HepG2 (cell line): Measurements from ENCODE around the gene CITED2. TPM values are rescaled to one million over a fixed set of nuclear protein-coding genes. Genes with fewer than 3 reads are reported as not detected.
A peak's percentile ranks its signal among the peaks of the same experiment; 100 is the strongest.

Experiments
- ATF1 ChIP-seq: IDR thresholded peaks from 2 replicates; pipeline ENCODE4 v1.6.1; 2016; ENCODE audit warnings: mild to moderate bottlenecking, control low read depth
- ETV6 ChIP-seq: sonication (generic); formaldehyde crosslinking; conservative IDR thresholded peaks from 2 replicates; pipeline ENCODE4 v1.4.0; 2020; ENCODE audit warnings: missing genetic modification reagents
- MEIS2 ChIP-seq: sonication (generic); formaldehyde crosslinking; IDR thresholded peaks from 2 replicates; pipeline ENCODE4 v1.9.0; 2021; ENCODE audit warnings: mild to moderate bottlenecking, missing genetic modification reagents
- MTF2 ChIP-seq: sonication (generic); formaldehyde crosslinking; IDR thresholded peaks from 2 replicates; pipeline ENCODE4 v1.5.0; 2020; ENCODE audit warnings: missing genetic modification reagents, borderline replicate concordance
- NCOA2 ChIP-seq: sonication (generic); formaldehyde crosslinking; IDR thresholded peaks from 2 replicates; pipeline ENCODE4 v1.8.0; 2022; ENCODE audit warnings: inconsistent platforms
- REPIN1 ChIP-seq: sonication (generic); formaldehyde crosslinking; IDR thresholded peaks from 2 replicates; pipeline ENCODE4 v1.8.0; 2022; ENCODE audit warnings: missing genetic modification reagents, low read depth, mild to moderate bottlenecking, borderline replicate concordance
- SCMH1 ChIP-seq: sonication (generic); formaldehyde crosslinking; IDR thresholded peaks from 2 replicates; pipeline ENCODE4 v1.9.0; 2021; ENCODE audit warnings: missing genetic modification reagents, mild to moderate bottlenecking, borderline replicate concordance
- SMAD1 ChIP-seq: sonication (generic); formaldehyde crosslinking; IDR thresholded peaks from 2 replicates; pipeline ENCODE4 v1.4.0; 2020; ENCODE audit warnings: missing genetic modification reagents, low read depth, mild to moderate bottlenecking, borderline replicate concordance
- TBP ChIP-seq: sonication (generic); formaldehyde crosslinking; IDR thresholded peaks from 2 replicates; pipeline ENCODE4 v1.5.0; 2020; ENCODE audit warnings: missing genetic modification reagents
- ZBTB38 ChIP-seq: sonication (generic); formaldehyde crosslinking; IDR thresholded peaks from 2 replicates; pipeline ENCODE4 v1.5.1; 2020; ENCODE audit warnings: mild to moderate bottlenecking, missing genetic modification reagents
- ZNF101 ChIP-seq: sonication (generic); formaldehyde crosslinking; IDR thresholded peaks from 2 replicates; pipeline ENCODE4 v1.4.0; 2020; ENCODE audit warnings: mild to moderate bottlenecking, low read depth, missing genetic modification reagents, borderline replicate concordance
- ZNF441 ChIP-seq: sonication (generic); formaldehyde crosslinking; IDR thresholded peaks from 2 replicates; pipeline ENCODE4 v1.7.0; 2021; ENCODE audit warnings: missing genetic modification reagents, borderline replicate concordance
- ZNF567 ChIP-seq: sonication (generic); formaldehyde crosslinking; IDR thresholded peaks from 2 replicates; pipeline ENCODE4 v1.8.1; 2023; ENCODE audit warnings: mild to moderate bottlenecking, missing genetic modification reagents, borderline replicate concordance
- ZNF652 ChIP-seq: IDR thresholded peaks from 2 replicates; pipeline ENCODE4 v1.6.1; 2016; ENCODE audit warnings: low read depth, borderline replicate concordance
- ZNF768 ChIP-seq: sonication (generic); formaldehyde crosslinking; IDR thresholded peaks from 2 replicates; pipeline ENCODE4 v1.4.0; 2020; ENCODE audit warnings: missing genetic modification reagents
- ZSCAN20 ChIP-seq: sonication (generic); formaldehyde crosslinking; IDR thresholded peaks from 2 replicates; pipeline ENCODE4 v1.4.0; 2020; ENCODE audit warnings: missing genetic modification reagents, mild to moderate bottlenecking, borderline replicate concordance
- polyA plus RNA-seq, 8 experiments: library from polyadenylated mRNA; depleted of rRNA in 3 of 8; stranded (reverse) in 7 of 8; unstranded in 1 of 8; fragments of >200 nt; fragmentation: Illumina TruSeq in 4 of 8; extraction: Trizol in 4 of 8; gene quantifications; 2 replicates each; pipeline versions ENCODE4 v1.2.1 to v1.2.3, GENCODE V29; 2011 to 2016; ENCODE audit warnings: low read depth in 4 of 8, missing spikeins in 1 of 8, mixed read lengths in 1 of 8; ENCODE audit not compliant: insufficient read depth in 1 of 8
- total RNA-seq, 5 experiments: library from RNA; depleted of rRNA; stranded (reverse); fragments of >200 nt; fragmentation: Illumina TruSeq; extraction: Trizol; gene quantifications; 2 replicates each; pipeline ENCODE4 v1.2.3, GENCODE V29; 2016; ENCODE audit warnings: low read depth in 1 of 5
- TF ChIP-seq, protein P1 (sequence below): sonication (generic); formaldehyde crosslinking; IDR thresholded peaks from 2 replicates; pipeline ENCODE4 v1.4.0; 2020; ENCODE audit warnings: missing genetic modification reagents, mild to moderate bottlenecking, borderline replicate concordance
- TF ChIP-seq, protein P2 (sequence below): IDR thresholded peaks from 2 replicates; pipeline ENCODE4 v1.6.1; 2016; ENCODE audit warnings: mild to moderate bottlenecking, missing biosample characterization, missing genetic modification reagents
- TF ChIP-seq, protein P3 (sequence below): sonication (generic); formaldehyde crosslinking; IDR thresholded peaks from 2 replicates; pipeline ENCODE4 v1.5.0; 2020; ENCODE audit warnings: missing genetic modification reagents, mild to moderate bottlenecking, borderline replicate concordance
- TF ChIP-seq, protein P4 (sequence below): sonication (generic); formaldehyde crosslinking; IDR thresholded peaks from 2 replicates; pipeline ENCODE4 v1.4.0; 2020; ENCODE audit warnings: missing genetic modification reagents, borderline replicate concordance
- TF ChIP-seq, protein P5 (sequence below): sonication (generic); formaldehyde crosslinking; IDR thresholded peaks from 2 replicates; pipeline ENCODE4 v1.4.0; 2020; ENCODE audit warnings: mild to moderate bottlenecking, missing genetic modification reagents

The CITED2 gene
- total and polyA plus RNA-seq, 2 of the 13 experiments (the other 11 are each of a cell fraction or from before 2014, with no cell fraction given) = 17.6 to 57.2 TPM

DNA sequence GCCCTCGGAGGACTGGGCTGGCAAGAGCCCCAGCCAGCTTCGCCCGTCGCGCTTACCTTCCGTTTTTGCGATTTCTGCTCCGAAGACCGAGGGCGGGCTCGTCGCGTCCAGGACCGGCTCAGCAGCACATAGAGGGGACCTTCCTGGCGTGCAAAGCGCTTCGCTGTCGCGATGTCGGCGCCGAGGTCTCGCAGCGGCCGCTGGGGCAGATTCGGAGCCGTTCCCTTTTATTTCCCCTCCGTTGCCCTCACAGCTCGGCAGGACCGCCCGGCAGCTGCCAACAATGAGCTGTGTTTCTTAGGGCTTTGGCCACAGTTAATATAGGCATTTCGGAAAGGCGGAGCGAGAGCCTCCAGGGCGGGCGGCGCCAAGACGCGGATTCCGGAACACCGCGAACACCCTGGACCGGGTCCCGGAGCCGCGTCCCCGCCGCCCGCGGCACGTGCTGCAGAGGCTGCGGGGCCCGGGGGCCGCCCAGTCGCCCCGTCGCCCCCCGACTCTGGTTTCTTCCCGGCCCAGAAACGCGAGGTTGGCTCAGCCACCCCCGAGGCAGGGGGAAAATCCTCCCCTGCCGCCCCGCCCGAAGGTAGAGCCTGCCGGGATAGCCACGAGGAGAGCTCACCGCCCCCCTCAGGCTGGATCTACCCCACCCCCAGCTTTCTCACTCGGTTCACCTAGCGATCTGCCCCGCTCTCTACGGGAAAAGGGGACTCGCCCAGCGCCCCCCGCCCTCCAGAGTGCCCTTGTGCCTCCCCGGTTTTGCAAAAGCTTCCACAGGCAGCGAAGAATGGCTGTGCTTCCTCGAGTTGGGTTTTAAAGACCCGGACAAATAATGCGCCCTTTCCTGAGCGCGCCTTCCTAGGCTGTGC, at the start of gene CITED2 (continued):
- TF ChIP-seq ZNF567 (CRISPR knock-in tag) (no peak; the same call in 1 of the 2 replicates), ATF1 (CRISPR knock-in tag) (no peak), SMAD1 (CRISPR knock-in tag) (no peak), ZNF101 (CRISPR knock-in tag) (peak; percentile 21; the same call in 1 of the 2 replicates), MEIS2 (CRISPR knock-in tag) (peak; percentile 97), ZNF441 (CRISPR knock-in tag) (peak; percentile 85; the same call in 1 of the 2 replicates), ZSCAN20 (CRISPR knock-in tag) (peak; percentile 65; the same call in 1 of the 2 replicates), SCMH1 (CRISPR knock-in tag) (no peak), REPIN1 (CRISPR knock-in tag) (peak; percentile 95), ZNF652 (peak; percentile 64), NCOA2 (CRISPR knock-in tag) (peak; percentile 86), MTF2 (CRISPR knock-in tag) (0 out of 2 replicates have a peak, but pooled peaks have one; percentile 65), TBP (CRISPR knock-in tag) (no peak), ZBTB38 (CRISPR knock-in tag) (peak; percentile 89), ETV6 (CRISPR knock-in tag) (peak; percentile 93), ZNF768 (CRISPR knock-in tag) (peak; percentile 59)
- TF ChIP-seq, protein P1, sequence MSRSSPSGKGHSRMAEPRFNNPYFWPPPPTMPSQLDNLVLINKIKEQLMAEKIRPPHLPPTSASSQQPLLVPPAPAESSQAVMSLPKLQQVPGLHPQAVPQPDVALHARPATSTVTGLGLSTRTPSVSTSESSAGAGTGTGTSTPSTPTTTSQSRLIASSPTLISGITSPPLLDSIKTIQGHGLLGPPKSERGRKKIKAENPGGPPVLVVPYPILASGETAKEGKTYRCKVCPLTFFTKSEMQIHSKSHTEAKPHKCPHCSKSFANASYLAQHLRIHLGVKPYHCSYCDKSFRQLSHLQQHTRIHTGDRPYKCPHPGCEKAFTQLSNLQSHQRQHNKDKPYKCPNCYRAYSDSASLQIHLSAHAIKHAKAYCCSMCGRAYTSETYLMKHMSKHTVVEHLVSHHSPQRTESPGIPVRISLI (CRISPR knock-in tag) = 0 out of 2 replicates have a peak, but pooled peaks have one; percentile 44
- TF ChIP-seq, protein P2, sequence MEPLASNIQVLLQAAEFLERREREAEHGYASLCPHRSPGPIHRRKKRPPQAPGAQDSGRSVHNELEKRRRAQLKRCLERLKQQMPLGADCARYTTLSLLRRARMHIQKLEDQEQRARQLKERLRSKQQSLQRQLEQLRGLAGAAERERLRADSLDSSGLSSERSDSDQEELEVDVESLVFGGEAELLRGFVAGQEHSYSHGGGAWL = peak; percentile 94
- TF ChIP-seq, protein P3, sequence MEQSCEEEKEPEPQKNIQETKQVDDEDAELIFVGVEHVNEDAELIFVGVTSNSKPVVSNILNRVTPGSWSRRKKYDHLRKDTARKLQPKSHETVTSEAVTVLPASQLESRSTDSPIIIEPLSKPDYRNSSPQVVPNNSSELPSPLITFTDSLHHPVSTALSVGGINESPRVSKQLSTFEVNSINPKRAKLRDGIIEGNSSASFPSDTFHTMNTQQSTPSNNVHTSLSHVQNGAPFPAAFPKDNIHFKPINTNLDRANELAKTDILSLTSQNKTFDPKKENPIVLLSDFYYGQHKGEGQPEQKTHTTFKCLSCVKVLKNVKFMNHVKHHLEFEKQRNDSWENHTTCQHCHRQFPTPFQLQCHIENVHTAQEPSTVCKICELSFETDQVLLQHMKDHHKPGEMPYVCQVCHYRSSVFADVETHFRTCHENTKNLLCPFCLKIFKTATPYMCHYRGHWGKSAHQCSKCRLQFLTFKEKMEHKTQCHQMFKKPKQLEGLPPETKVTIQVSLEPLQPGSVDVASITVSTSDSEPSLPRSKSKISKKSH = peak; percentile 39; the same call in 1 of the 2 replicates
- TF ChIP-seq, protein P4, sequence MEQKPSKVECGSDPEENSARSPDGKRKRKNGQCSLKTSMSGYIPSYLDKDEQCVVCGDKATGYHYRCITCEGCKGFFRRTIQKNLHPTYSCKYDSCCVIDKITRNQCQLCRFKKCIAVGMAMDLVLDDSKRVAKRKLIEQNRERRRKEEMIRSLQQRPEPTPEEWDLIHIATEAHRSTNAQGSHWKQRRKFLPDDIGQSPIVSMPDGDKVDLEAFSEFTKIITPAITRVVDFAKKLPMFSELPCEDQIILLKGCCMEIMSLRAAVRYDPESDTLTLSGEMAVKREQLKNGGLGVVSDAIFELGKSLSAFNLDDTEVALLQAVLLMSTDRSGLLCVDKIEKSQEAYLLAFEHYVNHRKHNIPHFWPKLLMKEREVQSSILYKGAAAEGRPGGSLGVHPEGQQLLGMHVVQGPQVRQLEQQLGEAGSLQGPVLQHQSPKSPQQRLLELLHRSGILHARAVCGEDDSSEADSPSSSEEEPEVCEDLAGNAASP (CRISPR knock-in tag) = peak; percentile 89
- TF ChIP-seq, protein P5, sequence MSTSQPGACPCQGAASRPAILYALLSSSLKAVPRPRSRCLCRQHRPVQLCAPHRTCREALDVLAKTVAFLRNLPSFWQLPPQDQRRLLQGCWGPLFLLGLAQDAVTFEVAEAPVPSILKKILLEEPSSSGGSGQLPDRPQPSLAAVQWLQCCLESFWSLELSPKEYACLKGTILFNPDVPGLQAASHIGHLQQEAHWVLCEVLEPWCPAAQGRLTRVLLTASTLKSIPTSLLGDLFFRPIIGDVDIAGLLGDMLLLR (CRISPR knock-in tag) = peak; percentile 96
